Measurements from ENCODE around the gene CLGN. TPM values are rescaled to one million over a fixed set of nuclear protein-coding genes. Genes with fewer than 3 reads are reported as not detected.

Gene CLGN
- total and polyA plus RNA-seq, 2 of the 13 experiments (the other 11 are each of a cell fraction or from before 2014, with no cell fraction given), result 7.2 to 17.0 TPM

DNA sequence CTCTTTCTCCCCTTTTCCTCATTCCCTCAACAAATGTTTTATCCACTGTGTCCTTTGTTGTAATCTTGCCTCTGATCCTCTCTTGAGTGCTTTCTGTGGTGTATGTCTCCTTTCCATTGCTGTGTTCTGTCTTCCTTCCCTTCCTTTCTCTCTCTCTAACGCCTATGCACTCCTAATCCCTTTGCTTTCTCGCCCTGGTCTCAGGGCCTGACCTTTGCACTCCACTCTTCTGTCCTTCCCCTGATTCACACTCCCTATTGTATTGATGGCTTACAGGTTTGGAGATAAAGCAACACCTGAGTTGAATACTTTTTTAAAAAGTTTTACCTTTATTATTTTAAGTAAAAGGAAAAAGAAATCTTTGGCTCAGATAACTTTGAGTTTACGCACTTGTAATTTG lies 69.6 kb downstream of the CLGN start:
- Histone ChIP-seq H3K9ac (ENCODE audit: insufficient read depth, low read depth, low read length) (no peak overlapping the region), H3K79me2 (ENCODE audit: insufficient read depth, low read length) (no peaks in the 10 kb centered on the region), H3K36me3 (replicated peaks in 1 of 2; ENCODE audit: control insufficient read depth in 1 of 2, insufficient read depth in 2 of 2, low read length in 2 of 2) (no peaks in the 10 kb centered on the region), H3K27me3 (ENCODE audit: control insufficient read depth in 1 of 2, insufficient read depth in 2 of 2, low read length in 2 of 2) (no peaks in the 10 kb centered on the region; a peak in 1 of 5 replicates), H3K27ac (ENCODE audit: extremely low read length, insufficient read depth, low read length) (no peak overlapping the region), H3K4me1 (ENCODE audit: insufficient read depth, low read length) (peaks cover 17% of the 10 kb centered on the region), H2AFZ (ENCODE audit: low read length) (no peak overlapping the region), H3K4me2 (ENCODE audit: low read depth, low read length) (no peak overlapping the region), H3K4me3 (replicated peaks in 1 of 3; ENCODE audit: insufficient read depth in 1 of 3, low read depth in 2 of 3, low read length in 3 of 3) (no peak overlapping the region), H4K20me1 (ENCODE audit: insufficient read depth, low read length) (no peaks in the 10 kb centered on the region), H3K9me3 (ENCODE audit: low read length) (no peaks in the 10 kb centered on the region)
- BruUV-seq (replicated peaks), result no TSS peak
- intact Hi-C loops (cut with micrococcal nuclease; ENCODE audit: unreplicated experiment), result no loop called here
- ChIA-PET POLR2A (no interaction called here), CTCF (ENCODE audit: low intra/inter-chr PET ratio, low total read pairs) (no interaction called here)
- WGBS (ENCODE audit: low lambda C conversion rate), result 32% methylated on average over 3 of the region's 3 CpGs
- no peak for ATAC-seq
- DNase-seq (ENCODE audit: low spot score), result no peak
- in situ Hi-C loops (cut with HindIII; ENCODE audit: extremely low pct_ligation_motif_present, low pct_unique_long_range_greater_than_20kb), result loop anchor here (10.0 kb wide), 2 partner anchors 257 to 497 kb away; no protein-coding TSS in a partner anchor
- FAIRE-seq, result no peak
- peak; percentile 43; the same call in 1 of the 2 replicates for TF ChIP-seq HNF4A (CRISPR knock-in tag; IDR thresholded peaks at IDR 0.05)
- TF ChIP-seq, protein P1, sequence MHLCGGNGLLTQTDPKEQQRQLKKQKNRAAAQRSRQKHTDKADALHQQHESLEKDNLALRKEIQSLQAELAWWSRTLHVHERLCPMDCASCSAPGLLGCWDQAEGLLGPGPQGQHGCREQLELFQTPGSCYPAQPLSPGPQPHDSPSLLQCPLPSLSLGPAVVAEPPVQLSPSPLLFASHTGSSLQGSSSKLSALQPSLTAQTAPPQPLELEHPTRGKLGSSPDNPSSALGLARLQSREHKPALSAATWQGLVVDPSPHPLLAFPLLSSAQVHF (CRISPR knock-in tag; IDR thresholded peaks at IDR 0.05), result no peak

DNA sequence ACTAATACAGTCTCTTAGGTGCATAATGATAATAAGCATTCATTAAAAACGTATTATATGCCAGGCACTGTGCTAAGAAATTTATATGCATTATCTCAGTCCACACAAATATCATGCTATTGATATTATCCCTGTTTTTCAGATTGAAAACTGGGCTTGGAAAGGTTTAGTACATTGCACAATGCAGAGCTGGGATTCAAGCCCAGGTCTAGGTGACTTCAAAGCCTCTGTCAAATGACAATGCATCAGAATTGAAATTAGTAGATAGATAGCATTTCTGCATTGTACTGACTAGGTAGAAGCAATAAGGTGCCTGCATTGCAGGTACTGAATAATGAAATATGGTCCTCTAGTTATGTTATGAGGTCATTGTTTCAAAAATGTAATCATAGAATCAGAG lies 72.2 kb downstream of the CLGN start:
- no TSS peak for BruUV-seq (replicated peaks)
- Histone ChIP-seq H3K27ac (ENCODE audit: extremely low read length, insufficient read depth, low read length) (no peak overlapping the region), H3K9ac (ENCODE audit: insufficient read depth, low read depth, low read length) (no peak overlapping the region), H2AFZ (ENCODE audit: low read length) (no peak overlapping the region), H3K4me1 (ENCODE audit: insufficient read depth, low read length) (peaks cover 8% of the 10 kb centered on the region), H3K36me3 (replicated peaks in 1 of 2; ENCODE audit: control insufficient read depth in 1 of 2, insufficient read depth in 2 of 2, low read length in 2 of 2) (no peaks in the 10 kb centered on the region), H4K20me1 (ENCODE audit: insufficient read depth, low read length) (no peaks in the 10 kb centered on the region), H3K4me3 (replicated peaks in 1 of 3; ENCODE audit: insufficient read depth in 1 of 3, low read depth in 2 of 3, low read length in 3 of 3) (no peak overlapping the region), H3K9me3 (ENCODE audit: low read length) (no peaks in the 10 kb centered on the region), H3K79me2 (ENCODE audit: insufficient read depth, low read length) (no peaks in the 10 kb centered on the region), H3K4me2 (ENCODE audit: low read depth, low read length) (no peak overlapping the region), H3K27me3 (ENCODE audit: control insufficient read depth in 1 of 2, insufficient read depth in 2 of 2, low read length in 2 of 2) (peaks cover 0 to 6% of the 10 kb centered on the region in 2 experiments; a peak in 2 of 5 replicates)
- DNase-seq (ENCODE audit: low spot score), result no peak
- intact Hi-C loops (cut with micrococcal nuclease; ENCODE audit: unreplicated experiment), result no loop called here
- CTCF ChIA-PET (ENCODE audit: low intra/inter-chr PET ratio, low total read pairs), result no interaction called here
- no peak for ATAC-seq
- 0% methylated on average over 1 of the region's 1 CpG for WGBS (ENCODE audit: low lambda C conversion rate)
- FAIRE-seq, result no peak
- in situ Hi-C loops (cut with HindIII; ENCODE audit: extremely low pct_ligation_motif_present, low pct_unique_long_range_greater_than_20kb), result loop anchor here (10.0 kb wide), 2 partner anchors 260 to 500 kb away; no protein-coding TSS in a partner anchor
- POLR2A ChIA-PET, result no interaction called here
- TF ChIP-seq ZNF382 (CRISPR knock-in tag; IDR thresholded peaks at IDR 0.05; ENCODE audit: borderline replicate concordance) (no peak), GZF1 (CRISPR knock-in tag; IDR thresholded peaks at IDR 0.05) (no peak), ZNF792 (CRISPR knock-in tag; IDR thresholded peaks at IDR 0.05) (no peak), HNRNPH1 (optimal IDR thresholded peaks at IDR 0.05; ENCODE audit: low read depth, low read length) (no peak), TARDBP (CRISPR knock-in tag; IDR thresholded peaks at IDR 0.05) (no peak)
- TF ChIP-seq, protein P2, sequence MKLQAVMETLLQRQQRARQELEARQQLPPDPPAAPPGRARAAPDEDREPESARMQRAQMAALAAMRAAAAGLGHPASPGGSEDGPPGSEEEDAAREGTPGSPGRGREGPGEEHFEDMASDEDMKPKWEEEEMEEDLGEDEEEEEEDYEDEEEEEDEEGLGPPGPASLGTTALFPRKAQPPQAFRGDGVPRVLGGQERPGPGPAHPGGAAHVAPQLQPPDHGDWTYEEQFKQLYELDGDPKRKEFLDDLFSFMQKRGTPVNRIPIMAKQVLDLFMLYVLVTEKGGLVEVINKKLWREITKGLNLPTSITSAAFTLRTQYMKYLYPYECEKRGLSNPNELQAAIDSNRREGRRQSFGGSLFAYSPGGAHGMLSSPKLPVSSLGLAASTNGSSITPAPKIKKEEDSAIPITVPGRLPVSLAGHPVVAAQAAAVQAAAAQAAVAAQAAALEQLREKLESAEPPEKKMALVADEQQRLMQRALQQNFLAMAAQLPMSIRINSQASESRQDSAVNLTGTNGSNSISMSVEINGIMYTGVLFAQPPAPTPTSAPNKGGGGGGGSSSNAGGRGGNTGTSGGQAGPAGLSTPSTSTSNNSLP (IDR thresholded peaks at IDR 0.05; ENCODE audit: low read depth, low read length), result no peak
- TF ChIP-seq, protein P3, sequence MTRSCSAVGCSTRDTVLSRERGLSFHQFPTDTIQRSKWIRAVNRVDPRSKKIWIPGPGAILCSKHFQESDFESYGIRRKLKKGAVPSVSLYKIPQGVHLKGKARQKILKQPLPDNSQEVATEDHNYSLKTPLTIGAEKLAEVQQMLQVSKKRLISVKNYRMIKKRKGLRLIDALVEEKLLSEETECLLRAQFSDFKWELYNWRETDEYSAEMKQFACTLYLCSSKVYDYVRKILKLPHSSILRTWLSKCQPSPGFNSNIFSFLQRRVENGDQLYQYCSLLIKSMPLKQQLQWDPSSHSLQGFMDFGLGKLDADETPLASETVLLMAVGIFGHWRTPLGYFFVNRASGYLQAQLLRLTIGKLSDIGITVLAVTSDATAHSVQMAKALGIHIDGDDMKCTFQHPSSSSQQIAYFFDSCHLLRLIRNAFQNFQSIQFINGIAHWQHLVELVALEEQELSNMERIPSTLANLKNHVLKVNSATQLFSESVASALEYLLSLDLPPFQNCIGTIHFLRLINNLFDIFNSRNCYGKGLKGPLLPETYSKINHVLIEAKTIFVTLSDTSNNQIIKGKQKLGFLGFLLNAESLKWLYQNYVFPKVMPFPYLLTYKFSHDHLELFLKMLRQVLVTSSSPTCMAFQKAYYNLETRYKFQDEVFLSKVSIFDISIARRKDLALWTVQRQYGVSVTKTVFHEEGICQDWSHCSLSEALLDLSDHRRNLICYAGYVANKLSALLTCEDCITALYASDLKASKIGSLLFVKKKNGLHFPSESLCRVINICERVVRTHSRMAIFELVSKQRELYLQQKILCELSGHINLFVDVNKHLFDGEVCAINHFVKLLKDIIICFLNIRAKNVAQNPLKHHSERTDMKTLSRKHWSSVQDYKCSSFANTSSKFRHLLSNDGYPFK (CRISPR knock-in tag; IDR thresholded peaks at IDR 0.05; ENCODE audit: borderline replicate concordance), result no peak
- TF ChIP-seq, protein P4, sequence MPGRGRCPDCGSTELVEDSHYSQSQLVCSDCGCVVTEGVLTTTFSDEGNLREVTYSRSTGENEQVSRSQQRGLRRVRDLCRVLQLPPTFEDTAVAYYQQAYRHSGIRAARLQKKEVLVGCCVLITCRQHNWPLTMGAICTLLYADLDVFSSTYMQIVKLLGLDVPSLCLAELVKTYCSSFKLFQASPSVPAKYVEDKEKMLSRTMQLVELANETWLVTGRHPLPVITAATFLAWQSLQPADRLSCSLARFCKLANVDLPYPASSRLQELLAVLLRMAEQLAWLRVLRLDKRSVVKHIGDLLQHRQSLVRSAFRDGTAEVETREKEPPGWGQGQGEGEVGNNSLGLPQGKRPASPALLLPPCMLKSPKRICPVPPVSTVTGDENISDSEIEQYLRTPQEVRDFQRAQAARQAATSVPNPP (CRISPR knock-in tag; IDR thresholded peaks at IDR 0.05), result no peak
- TF ChIP-seq, protein P5, sequence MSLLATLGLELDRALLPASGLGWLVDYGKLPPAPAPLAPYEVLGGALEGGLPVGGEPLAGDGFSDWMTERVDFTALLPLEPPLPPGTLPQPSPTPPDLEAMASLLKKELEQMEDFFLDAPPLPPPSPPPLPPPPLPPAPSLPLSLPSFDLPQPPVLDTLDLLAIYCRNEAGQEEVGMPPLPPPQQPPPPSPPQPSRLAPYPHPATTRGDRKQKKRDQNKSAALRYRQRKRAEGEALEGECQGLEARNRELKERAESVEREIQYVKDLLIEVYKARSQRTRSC (CRISPR knock-in tag; IDR thresholded peaks at IDR 0.05; ENCODE audit: low read depth), result no peak
